GM18498 (cell line): ENCODE measurements around the gene FOXO6.
A peak's percentile ranks its signal among the peaks of the same experiment; 100 is the strongest.

ENCODE experiments used
- ATAC-seq: cut with Tn5 transposase; IDR thresholded peaks from one replicate; pipeline ENCODE4 v1.9.1; 2021; ENCODE audit warnings: mild to moderate bottlenecking, moderate library complexity; ENCODE audit not compliant: unreplicated experiment

FOXO6 gene

GRCh38 chr1:41349361-41350054 is 11.7 kb upstream of the FOXO6 start:
- ATAC-seq, result no peak

- no peak for ATAC-seq
These were observed 11.2 kb upstream of the FOXO6 start for GRCh38 chr1:41350055-41350378.

GRCh38 chr1:41351262-41352151 is 9.7 kb upstream of the FOXO6 start:
- ATAC-seq, result no peak

GRCh38 chr1:41353744-41354143 is 7.5 kb upstream of the FOXO6 start:
- ATAC-seq, result peak; percentile 82

GRCh38 chr1:41354956-41355355 is 6.3 kb upstream of the FOXO6 start:
- ATAC-seq, result no peak

- no peak for ATAC-seq
These were observed 5.9 kb upstream of the FOXO6 start for GRCh38 chr1:41355356-41355755.

GRCh38 chr1:41355761-41356160 is 5.5 kb upstream of the FOXO6 start:
- ATAC-seq, result no peak

GRCh38 chr1:41356752-41357151 is 4.5 kb upstream of the FOXO6 start:
- no peak for ATAC-seq

GRCh38 chr1:41357451-41358101 is 3.7 kb upstream of the FOXO6 start:
- no peak for ATAC-seq

- no peak for ATAC-seq
These were observed 2.9 kb upstream of the FOXO6 start for GRCh38 chr1:41358131-41359021.

GRCh38 chr1:41359211-41360073 is 1.8 kb upstream of the FOXO6 start:
- no peak for ATAC-seq

- ATAC-seq, result no peak
These were observed 1.0 kb upstream of the FOXO6 start for GRCh38 chr1:41360074-41360785.

- ATAC-seq, result peak; percentile 32
These were observed 492 bp downstream of the FOXO6 start for GRCh38 chr1:41361495-41362356.

GRCh38 chr1:41362357-41362721 is 1.1 kb downstream of the FOXO6 start:
- no peak for ATAC-seq

- no peak for ATAC-seq
These were observed 1.7 kb downstream of the FOXO6 start for GRCh38 chr1:41362749-41363590.

GRCh38 chr1:41363591-41364320 is 2.5 kb downstream of the FOXO6 start:
- no peak for ATAC-seq
